COLO668 (cell line): Measurements from ENCODE around the gene CTNND1.

Source experiments
- DNase-seq: peaks from one replicate; lab custom pipeline; 2025; ENCODE audit not compliant: unreplicated experiment; lab: John Stamatoyannopoulos, UW

CTNND1 gene

GRCh38 chr11:57758174-57758573, 3.4 kb upstream of the CTNND1 start:
- no peak for DNase-seq

- DNase-seq = peak; percentile 19
Measured at GRCh38 chr11:57762235-57762861, 746 bp downstream of the CTNND1 start.

GRCh38 chr11:57763568-57763967, 2.0 kb downstream of the CTNND1 start:
- no peak for DNase-seq

GRCh38 chr11:57764021-57764420, 2.4 kb downstream of the CTNND1 start:
- no peak for DNase-seq

- no peak for DNase-seq
Measured at GRCh38 chr11:57764566-57764965, 3.0 kb downstream of the CTNND1 start.

- no peak for DNase-seq
Measured at GRCh38 chr11:57764972-57765371, 3.4 kb downstream of the CTNND1 start.

- no peak for DNase-seq
Measured at GRCh38 chr11:57770793-57771192, 9.2 kb downstream of the CTNND1 start.

GRCh38 chr11:57771365-57771764, 9.8 kb downstream of the CTNND1 start:
- no peak for DNase-seq

DNA sequence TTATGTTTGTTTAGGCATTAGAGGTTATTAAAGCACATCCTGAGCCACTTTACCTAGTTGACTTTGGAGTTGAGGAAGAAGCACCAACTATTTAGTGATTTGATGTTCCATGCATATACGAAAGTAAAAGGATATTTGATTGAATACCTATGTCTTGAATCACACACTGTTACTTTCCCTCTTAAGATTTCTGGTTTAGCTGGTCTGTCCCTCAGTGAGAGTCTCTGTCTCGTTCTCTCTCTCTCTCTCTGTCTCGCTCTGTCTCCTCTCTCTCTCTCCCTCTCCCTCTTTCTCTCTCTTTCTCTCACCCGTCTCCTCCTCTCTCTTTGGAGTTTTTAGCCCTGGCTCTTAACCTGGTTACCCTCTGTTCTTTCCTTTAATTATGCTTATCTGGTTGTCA, 11.0 kb downstream of the CTNND1 start:
- DNase-seq = no peak

DNA sequence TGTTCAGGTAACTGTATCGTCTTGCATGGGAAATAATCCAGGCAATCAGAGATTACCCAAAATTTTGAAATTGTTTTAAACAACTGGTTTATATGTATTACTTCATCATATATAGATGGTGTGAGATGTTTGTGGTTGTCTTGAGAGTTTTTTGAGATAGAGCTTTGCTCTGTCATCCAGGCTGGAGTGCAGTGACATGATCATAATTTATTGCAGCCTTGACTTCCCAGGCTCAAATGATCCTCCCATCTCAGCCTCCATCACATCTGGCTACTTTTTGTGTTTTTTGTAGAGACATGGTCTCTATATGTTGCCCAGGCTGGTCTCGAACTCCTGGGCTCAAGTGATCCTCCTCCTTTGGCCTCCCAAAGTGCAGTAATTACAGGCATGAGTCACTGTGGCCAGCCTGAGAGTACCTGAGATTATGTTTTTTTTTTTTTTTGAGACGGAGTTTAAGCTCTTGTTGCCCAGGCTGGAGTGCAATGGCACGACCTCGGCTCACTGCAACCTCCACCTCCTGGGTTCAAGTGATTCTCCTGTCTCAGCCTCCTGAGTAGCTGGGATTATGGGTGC, 11.5 kb downstream of the CTNND1 start:
- no peak for DNase-seq

- no peak for DNase-seq
Measured at GRCh38 chr11:57775491-57775890, 13.9 kb downstream of the CTNND1 start.

- DNase-seq = no peak
Measured at GRCh38 chr11:57776031-57776521, 14.5 kb downstream of the CTNND1 start.

GRCh38 chr11:57776577-57777210, 15.1 kb downstream of the CTNND1 start:
- DNase-seq = no peak

GRCh38 chr11:57777969-57778317, 16.3 kb downstream of the CTNND1 start:
- peak; percentile 19 for DNase-seq

DNA sequence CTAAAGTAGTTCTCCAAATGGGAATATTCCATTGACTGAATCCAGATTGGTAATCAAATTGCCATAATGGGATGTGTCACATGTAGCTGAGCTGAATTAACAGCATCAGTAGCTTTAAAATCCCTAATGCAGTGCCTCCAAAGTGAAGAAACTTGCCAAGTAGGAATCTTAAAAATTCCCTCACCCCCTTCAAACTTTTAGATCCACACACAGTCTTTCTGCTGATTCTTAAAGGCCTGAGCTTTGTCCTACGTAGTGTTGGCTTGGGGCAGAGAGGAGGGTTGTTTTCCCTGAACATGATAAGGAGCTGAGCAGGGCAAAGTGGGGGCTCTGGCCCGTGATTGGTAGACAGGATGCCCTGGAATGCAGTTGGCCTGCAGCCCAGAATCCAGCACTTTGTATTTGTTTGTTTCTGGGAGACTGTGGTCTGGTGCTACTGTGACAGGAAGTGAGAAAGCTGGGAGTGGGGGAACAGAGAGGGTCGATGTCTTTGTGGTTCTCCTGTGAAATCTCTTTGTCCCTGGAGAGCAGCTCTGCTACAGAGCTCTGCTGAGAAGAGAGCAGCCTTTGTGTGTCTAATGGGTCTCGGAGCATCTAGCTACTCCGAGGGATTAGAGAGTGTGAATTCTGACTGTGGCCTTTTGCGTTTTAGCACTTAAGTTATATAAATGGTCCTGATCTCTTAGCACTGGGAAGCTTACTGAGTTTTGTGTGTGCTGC, 16.9 kb downstream of the CTNND1 start:
- DNase-seq = peak; percentile 65

DNA sequence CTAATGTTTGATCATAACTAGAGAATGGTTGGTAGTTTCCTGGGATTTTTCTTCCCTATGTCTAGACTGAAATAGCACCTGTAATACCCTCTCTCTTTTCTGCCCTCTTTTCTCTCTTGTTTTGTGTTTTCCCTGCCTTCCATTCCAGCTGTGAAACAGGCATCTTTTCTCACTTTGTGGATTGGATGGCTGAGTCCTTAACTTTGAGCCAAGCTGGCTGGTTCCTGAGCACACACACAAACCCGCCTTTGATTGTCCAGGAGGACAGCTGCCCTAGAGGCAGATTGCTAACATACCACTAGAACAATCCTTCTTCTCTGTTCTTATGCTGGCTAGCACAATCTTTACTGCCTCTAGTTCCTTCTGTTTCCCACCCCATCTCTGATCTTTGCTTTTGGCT, 17.7 kb downstream of the CTNND1 start:
- DNase-seq = no peak

- no peak for DNase-seq
Measured at GRCh38 chr11:57781529-57781943, 19.9 kb downstream of the CTNND1 start.

GRCh38 chr11:57785072-57785471, 23.5 kb downstream of the CTNND1 start:
- no peak for DNase-seq

DNA sequence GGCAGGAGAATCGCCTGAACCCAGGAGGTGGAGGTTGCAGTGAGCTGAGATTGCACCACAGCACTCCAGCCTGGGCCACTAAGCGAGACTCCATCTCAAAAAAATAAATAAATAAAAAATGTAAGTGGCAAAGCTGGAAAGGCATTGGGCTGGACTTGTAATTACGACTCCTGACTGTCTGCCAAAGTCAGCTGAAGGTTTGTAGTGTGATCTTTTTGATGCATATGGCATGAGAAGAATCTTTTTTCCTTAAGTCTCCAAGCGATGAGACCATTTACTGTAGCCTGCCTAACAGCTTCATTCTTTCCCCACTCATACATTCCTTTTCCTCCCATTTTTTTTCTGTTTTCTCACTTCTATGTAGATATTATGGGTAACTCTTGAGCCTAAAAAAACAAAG, 24.8 kb downstream of the CTNND1 start:
- no peak for DNase-seq

GRCh38 chr11:57787006-57787604, 25.5 kb downstream of the CTNND1 start:
- DNase-seq = no peak

DNA sequence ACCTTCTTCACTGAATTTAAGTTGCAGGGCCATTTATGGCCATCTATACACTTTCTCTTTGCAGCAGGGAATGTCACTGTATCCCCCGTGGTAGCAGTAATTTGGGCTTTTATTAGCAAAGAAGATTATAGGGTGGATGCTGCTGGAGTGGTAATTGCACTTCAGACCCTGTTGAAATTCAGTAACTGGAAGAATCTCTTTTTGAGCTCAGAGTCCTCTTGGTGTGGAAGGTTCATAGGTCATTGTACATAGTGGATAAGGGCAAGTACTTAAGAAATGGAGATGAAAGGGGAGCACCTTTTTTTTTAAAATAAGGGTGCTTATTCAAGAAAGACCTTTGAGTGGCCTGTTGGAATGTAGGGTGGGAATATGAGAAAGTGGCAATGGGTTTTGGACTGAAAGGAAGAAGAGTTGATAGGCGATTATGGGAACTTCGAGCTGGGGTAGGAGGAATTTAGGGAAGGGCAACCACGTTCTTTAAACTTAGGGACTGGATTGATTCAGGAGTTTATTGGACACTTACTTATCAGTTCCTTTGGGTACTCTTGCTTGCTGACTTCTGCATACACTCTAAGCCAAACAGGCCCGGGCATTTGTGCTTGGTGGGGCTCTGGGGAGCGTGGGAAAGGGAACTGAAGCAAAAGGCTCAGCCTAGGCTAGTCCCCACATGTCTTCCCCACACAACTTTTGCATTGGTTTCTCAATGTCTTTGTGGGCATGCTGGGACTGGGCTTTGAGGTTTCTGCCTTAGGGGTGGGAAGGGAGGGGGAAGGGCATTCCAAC, 26.5 kb downstream of the CTNND1 start:
- no peak for DNase-seq
